Measurements from ENCODE around the gene RNASE7. TPM values are rescaled to one million over a fixed set of nuclear protein-coding genes. Genes with fewer than 3 reads are reported as not detected.

RNASE7 gene
- total RNA-seq, 6 experiments from 2014 or later: not detected

DNA sequence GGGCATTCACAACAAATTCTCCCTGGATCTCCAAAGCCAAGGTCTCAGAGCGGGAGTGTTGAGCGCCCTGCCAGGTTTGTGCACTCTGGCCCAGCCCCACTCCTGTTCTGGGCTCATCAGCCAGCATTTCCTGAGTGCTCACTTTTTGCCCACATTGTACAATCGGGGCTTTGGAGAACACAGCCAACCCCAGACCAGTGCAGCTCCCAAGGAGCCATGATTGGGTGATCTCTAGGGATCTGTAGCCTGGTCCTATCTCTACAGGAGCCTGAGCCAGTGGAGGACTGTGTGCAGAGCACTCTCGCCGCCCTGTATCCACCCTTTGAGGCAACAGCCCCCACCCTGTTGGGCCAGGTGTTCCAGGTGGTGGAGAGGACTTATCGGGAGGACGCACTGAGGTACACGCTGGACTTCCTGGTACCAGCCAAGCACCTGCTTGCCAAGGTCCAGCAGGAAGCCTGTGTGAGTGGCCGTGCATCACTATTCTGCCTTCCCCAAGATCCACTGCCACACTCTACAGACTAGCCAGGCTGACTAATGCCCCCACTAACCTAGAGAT, 30.7 kb downstream of the RNASE7 start:
- peaks cover 6% of the 10 kb centered on the region for H3K27me3 Mint-ChIP-seq (ENCODE audit: insufficient read depth)
- peaks cover 38% of the 10 kb centered on the region for H3K4me1 Mint-ChIP-seq (ENCODE audit: low read depth)
- H3K27ac Mint-ChIP-seq: peak overlapping the region; percentile 97
- H3K36me3 Mint-ChIP-seq (ENCODE audit: low read depth): peaks cover 14% of the 10 kb centered on the region
- TF ChIP-seq, protein P1, sequence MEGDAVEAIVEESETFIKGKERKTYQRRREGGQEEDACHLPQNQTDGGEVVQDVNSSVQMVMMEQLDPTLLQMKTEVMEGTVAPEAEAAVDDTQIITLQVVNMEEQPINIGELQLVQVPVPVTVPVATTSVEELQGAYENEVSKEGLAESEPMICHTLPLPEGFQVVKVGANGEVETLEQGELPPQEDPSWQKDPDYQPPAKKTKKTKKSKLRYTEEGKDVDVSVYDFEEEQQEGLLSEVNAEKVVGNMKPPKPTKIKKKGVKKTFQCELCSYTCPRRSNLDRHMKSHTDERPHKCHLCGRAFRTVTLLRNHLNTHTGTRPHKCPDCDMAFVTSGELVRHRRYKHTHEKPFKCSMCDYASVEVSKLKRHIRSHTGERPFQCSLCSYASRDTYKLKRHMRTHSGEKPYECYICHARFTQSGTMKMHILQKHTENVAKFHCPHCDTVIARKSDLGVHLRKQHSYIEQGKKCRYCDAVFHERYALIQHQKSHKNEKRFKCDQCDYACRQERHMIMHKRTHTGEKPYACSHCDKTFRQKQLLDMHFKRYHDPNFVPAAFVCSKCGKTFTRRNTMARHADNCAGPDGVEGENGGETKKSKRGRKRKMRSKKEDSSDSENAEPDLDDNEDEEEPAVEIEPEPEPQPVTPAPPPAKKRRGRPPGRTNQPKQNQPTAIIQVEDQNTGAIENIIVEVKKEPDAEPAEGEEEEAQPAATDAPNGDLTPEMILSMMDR (IDR thresholded peaks at IDR 0.05): no peak
- H3K9me3 Mint-ChIP-seq: no peaks in the 10 kb centered on the region
- H3K4me3 Mint-ChIP-seq: peak overlapping the region; percentile 95
- no peak for DNase-seq

DNA sequence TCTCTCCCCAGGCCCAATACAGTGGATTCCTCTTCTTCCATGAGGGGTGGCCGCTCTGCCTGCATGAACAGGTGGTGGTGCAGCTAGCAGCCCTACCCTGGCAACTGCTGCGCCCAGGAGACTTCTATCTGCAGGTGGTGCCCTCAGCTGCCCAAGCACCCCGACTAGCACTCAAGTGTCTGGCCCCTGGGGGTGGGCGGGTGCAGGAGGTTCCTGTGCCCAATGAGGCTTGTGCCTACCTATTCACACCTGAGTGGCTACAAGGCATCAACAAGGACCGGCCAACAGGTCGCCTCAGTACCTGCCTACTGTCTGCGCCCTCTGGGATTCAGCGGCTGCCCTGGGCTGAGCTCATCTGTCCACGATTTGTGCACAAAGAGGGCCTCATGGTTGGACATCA, 31.8 kb downstream of the RNASE7 start:
- H3K9me3 Mint-ChIP-seq: no peaks in the 10 kb centered on the region
- H3K27ac Mint-ChIP-seq: peak overlapping the region; percentile 97; the same call in 1 of the 2 replicates
- TF ChIP-seq, protein P1 (IDR thresholded peaks at IDR 0.05): no peak
- peaks cover 14% of the 10 kb centered on the region for H3K36me3 Mint-ChIP-seq (ENCODE audit: low read depth)
- H3K27me3 Mint-ChIP-seq (ENCODE audit: insufficient read depth): peaks cover 6% of the 10 kb centered on the region
- H3K4me3 Mint-ChIP-seq: no peak overlapping the region
- DNase-seq: no peak
- H3K4me1 Mint-ChIP-seq (ENCODE audit: low read depth): peaks cover 31% of the 10 kb centered on the region

DNA sequence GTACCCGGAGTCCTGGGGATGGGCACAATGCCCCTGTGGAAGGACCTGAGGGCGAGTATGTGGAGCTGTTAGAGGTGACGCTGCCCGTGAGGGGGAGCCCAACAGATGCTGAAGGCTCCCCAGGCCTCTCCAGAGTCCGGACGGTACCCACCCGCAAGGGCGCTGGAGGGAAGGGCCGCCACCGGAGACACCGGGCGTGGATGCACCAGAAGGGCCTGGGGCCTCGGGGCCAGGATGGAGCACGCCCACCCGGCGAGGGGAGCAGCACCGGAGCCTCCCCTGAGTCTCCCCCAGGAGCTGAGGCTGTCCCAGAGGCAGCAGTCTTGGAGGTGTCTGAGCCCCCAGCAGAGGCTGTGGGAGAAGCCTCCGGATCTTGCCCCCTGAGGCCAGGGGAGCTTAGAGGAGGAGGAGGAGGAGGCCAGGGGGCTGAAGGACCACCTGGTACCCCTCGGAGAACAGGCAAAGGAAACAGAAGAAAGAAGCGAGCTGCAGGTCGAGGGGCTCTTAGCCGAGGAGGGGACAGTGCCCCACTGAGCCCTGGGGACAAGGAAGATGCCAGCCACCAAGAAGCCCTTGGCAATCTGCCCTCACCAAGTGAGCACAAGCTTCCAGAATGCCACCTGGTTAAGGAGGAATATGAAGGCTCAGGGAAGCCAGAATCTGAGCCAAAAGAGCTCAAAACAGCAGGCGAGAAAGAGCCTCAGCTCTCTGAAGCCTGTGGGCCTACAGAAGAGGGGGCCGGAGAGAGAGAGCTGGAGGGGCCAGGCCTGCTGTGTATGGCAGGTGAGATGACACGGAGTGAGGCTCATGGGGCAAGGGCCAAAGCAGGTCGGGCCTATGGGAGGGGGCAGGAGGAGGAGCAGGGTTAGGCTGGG, 32.5 kb downstream of the RNASE7 start:
- TF ChIP-seq, protein P1 (IDR thresholded peaks at IDR 0.05): no peak
- Mint-ChIP-seq H3K4me1 (ENCODE audit: low read depth) (peaks cover 24% of the 10 kb centered on the region), H3K9me3 (no peaks in the 10 kb centered on the region), H3K4me3 (no peak overlapping the region), H3K27me3 (ENCODE audit: insufficient read depth) (peaks cover 6% of the 10 kb centered on the region), H3K36me3 (ENCODE audit: low read depth) (peaks cover 14% of the 10 kb centered on the region), H3K27ac (no peak overlapping the region; the same call in 1 of the 2 replicates)
- DNase-seq: no peak

DNA sequence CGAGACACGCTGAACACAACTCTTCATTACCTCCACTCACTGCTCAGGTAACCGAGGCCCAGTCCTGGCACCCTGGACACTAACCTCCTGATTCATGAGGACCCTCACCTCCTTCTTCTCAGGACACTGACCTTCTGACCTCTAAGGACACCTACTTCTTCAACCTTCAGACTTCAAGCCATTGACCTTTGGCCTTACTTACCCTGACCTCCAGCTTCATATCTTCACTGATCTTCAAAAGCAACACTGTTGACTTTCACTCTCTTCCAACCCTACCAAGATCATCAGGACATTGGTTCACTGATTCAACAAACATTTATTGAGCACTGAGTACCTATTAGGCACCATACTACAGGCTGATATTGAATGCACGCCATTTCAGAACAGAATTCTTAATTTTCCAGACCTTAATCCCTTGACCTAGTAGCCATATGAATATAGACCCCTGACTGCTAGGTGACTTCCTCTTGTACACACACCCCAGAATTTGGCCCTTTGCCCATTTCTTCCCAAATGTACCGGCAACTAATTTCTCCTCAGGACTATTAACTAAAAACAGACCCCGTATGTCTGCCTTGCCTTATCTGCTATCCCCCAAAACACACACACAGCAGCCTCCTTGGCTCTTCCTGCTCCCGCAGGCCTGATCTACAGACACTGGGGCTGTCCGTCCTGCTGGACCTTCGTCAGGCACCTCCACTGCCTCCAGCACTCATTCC, 33.7 kb downstream of the RNASE7 start:
- TF ChIP-seq, protein P1 (IDR thresholded peaks at IDR 0.05): no peak
- H3K27ac Mint-ChIP-seq: peak overlapping the region; percentile 30; the same call in 1 of the 2 replicates
- H3K36me3 Mint-ChIP-seq (ENCODE audit: low read depth): peaks cover 14% of the 10 kb centered on the region
- H3K27me3 Mint-ChIP-seq (ENCODE audit: insufficient read depth): peaks cover 8% of the 10 kb centered on the region
- H3K4me1 Mint-ChIP-seq (ENCODE audit: low read depth): peaks cover 23% of the 10 kb centered on the region
- DNase-seq: no peak
- no peak overlapping the region for H3K4me3 Mint-ChIP-seq
- no peaks in the 10 kb centered on the region for H3K9me3 Mint-ChIP-seq

DNA sequence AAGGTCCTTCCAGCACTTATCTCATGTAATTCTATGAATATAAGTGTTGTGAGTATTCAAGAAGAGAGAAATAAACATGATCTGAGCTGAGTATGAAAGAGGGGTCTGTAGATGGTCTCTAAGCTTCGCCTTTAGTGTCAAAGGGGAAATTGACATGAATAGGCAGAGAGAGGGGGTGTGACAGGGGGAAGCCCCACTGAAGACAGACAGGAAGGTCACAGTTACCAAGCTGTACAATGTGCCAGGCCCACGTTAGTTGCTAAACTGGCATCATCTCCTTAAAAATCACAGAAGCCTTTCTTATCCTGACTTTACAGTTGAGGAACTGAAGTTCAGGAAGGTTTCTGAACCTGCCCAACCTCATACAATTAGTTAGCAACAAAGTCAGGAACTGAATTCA, 35.5 kb downstream of the RNASE7 start:
- DNase-seq: no peak
- H3K36me3 Mint-ChIP-seq (ENCODE audit: low read depth): peaks cover 14% of the 10 kb centered on the region
- peaks cover 11% of the 10 kb centered on the region for H3K4me1 Mint-ChIP-seq (ENCODE audit: low read depth)

More for the DNA sequence above, 35.5 kb downstream of the RNASE7 start:
- Mint-ChIP-seq H3K4me3 (no peak overlapping the region), H3K27ac (peak overlapping the region; percentile 37; the same call in 1 of the 2 replicates), H3K9me3 (no peaks in the 10 kb centered on the region), H3K27me3 (ENCODE audit: insufficient read depth) (peaks cover 5% of the 10 kb centered on the region)
- TF ChIP-seq, protein P1 (IDR thresholded peaks at IDR 0.05): no peak
